ENCODE data around the gene ADCK1. TPM values are rescaled to one million over a fixed set of nuclear protein-coding genes. Genes with fewer than 3 reads are reported as not detected.

ADCK1 gene
- total and polyA plus RNA-seq, 2 donors (not counting 3 experiments of a cell fraction or from before 2014, with no cell fraction given), result 4.2 to 6.9 TPM

DNA sequence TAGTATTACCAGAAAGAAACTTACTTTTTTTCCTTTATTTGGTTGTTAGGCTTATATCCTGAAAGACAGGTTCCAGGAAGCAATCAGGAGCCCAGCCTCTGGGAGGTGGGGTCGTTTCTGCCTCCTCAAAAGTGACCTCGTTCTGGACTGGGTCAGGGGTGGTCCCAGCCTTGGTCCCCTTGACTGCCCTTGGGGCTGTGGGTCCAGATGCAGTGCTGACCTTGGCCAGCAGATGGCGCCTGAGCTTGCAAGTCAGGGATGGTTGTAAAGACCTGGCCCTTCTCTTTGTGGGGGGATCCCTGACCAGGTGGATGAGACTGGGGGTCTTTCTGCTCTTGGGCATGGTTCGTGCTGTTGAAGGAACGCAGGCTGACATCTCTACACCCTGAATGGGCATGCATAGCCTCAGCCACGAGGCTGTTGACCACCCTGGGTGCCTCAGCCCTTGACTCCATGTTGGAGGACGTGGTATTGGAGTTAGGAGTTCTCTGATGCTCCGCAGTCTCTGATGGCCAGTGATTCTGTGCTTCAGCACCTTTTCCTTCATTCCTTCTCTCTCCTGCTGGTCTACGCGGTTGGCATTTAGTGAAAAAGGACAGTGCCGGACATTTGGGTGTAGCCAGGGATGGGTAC lies 62.4 kb downstream of the ADCK1 start:
- H3K36me3 ChIP-seq (ENCODE audit: control insufficient read depth in 2 of 2, extremely low read depth in 1 of 2, insufficient read depth in 2 of 2, low read length in 2 of 2), result no peaks in the 10 kb centered on the region
- no peak overlapping the region for H3K9ac ChIP-seq (replicated peaks; ENCODE audit: extremely low read depth, insufficient read depth, low read length)
- FAIRE-seq, result peak; percentile 77
- no peak overlapping the region for H3K27ac ChIP-seq (ENCODE audit: insufficient read depth, low read depth, low read length)
- H3K4me2 ChIP-seq (ENCODE audit: insufficient read depth, low read length), result no peak overlapping the region
- ChIA-PET CTCF (interaction anchor here (0.8 to 6.6 kb wide), 28 partner anchors 8 to 896 kb away, joined by 3 to 110 read pairs (median 4); no protein-coding TSS in a partner anchor), POLR2A (no interaction called here)
- dilution Hi-C loops (cut with MboI; ENCODE audit: extremely low pct_ligation_motif_present, low sequenced_read_pairs) (no loop called here), intact Hi-C loops (cut with micrococcal nuclease) (loop anchor here (1.0 to 2.0 kb wide), 4 partner anchors 704 to 974 kb away; no protein-coding TSS in a partner anchor)
- DNase-seq (ENCODE audit: low read depth, low spot score), result peak; percentile 57
- TF ChIP-seq, protein P1, sequence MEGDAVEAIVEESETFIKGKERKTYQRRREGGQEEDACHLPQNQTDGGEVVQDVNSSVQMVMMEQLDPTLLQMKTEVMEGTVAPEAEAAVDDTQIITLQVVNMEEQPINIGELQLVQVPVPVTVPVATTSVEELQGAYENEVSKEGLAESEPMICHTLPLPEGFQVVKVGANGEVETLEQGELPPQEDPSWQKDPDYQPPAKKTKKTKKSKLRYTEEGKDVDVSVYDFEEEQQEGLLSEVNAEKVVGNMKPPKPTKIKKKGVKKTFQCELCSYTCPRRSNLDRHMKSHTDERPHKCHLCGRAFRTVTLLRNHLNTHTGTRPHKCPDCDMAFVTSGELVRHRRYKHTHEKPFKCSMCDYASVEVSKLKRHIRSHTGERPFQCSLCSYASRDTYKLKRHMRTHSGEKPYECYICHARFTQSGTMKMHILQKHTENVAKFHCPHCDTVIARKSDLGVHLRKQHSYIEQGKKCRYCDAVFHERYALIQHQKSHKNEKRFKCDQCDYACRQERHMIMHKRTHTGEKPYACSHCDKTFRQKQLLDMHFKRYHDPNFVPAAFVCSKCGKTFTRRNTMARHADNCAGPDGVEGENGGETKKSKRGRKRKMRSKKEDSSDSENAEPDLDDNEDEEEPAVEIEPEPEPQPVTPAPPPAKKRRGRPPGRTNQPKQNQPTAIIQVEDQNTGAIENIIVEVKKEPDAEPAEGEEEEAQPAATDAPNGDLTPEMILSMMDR (IDR thresholded peaks at IDR 0.05; ENCODE audit: extremely low read depth in 1 of 2, insufficient read depth in 1 of 2, low read depth in 1 of 2, low read length in 2 of 2), result peak; percentile 97 to 99
- TF ChIP-seq POLR2AphosphoS5 (IDR thresholded peaks at IDR 0.05; ENCODE audit: insufficient read depth, low read depth, low read length) (no peak), EZH2 (IDR thresholded peaks at IDR 0.05; ENCODE audit: borderline replicate concordance, low read depth, low read length, severe bottlenecking) (no peak), POLR2A (IDR thresholded peaks at IDR 0.05; ENCODE audit: low read depth, low read length) (no peak), FOS (IDR thresholded peaks at IDR 0.05; ENCODE audit: borderline replicate concordance, insufficient read depth, low read length) (no peak), MYC (IDR thresholded peaks at IDR 0.05; ENCODE audit: low read depth, low read length) (no peak)
- TF ChIP-seq, protein P2, sequence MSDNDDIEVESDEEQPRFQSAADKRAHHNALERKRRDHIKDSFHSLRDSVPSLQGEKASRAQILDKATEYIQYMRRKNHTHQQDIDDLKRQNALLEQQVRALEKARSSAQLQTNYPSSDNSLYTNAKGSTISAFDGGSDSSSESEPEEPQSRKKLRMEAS (IDR thresholded peaks at IDR 0.05; ENCODE audit: insufficient read depth, insufficient read length), result no peak
- H2AFZ ChIP-seq (ENCODE audit: low read depth, low read length), result no peak overlapping the region
- H3K4me1 ChIP-seq (ENCODE audit: control insufficient read depth, extremely low read depth, insufficient read depth, low read length), result no peaks in the 10 kb centered on the region
- no peaks in the 10 kb centered on the region for H4K20me1 ChIP-seq (replicated peaks; ENCODE audit: control insufficient read depth, extremely low read depth, insufficient read depth, low read length)
- no peaks in the 10 kb centered on the region for H3K9me3 ChIP-seq (replicated peaks; ENCODE audit: control insufficient read depth, insufficient read depth, low read length)
- H3K27me3 ChIP-seq (ENCODE audit: control insufficient read depth in 2 of 2, insufficient read depth in 2 of 2, low read length in 2 of 2), result no peaks in the 10 kb centered on the region
- no peak overlapping the region for H3K4me3 ChIP-seq (replicated peaks in 1 of 3; ENCODE audit: insufficient read depth in 1 of 3, low read depth in 1 of 3, low read length in 3 of 3)
- BruUV-seq (replicated peaks), result no TSS peak
- H3K9me1 ChIP-seq (replicated peaks; ENCODE audit: control insufficient read depth, extremely low read depth, insufficient read depth, low read length), result no peaks in the 10 kb centered on the region
- no peaks in the 10 kb centered on the region for H3K79me2 ChIP-seq (ENCODE audit: control insufficient read depth, insufficient read depth, low read length)
